Testis (tissue), 2 donors: ENCODE measurements around the gene KCNT2.

Source experiments
- POLR2A ChIP-seq: fragments of 450-650 bp; IDR thresholded peaks from one replicate; pipeline ENCODE4 v1.6.1; 2017; ENCODE audit warnings: antibody characterized with exemption, mild to moderate bottlenecking, moderate library complexity
- TF ChIP-seq, protein P1 (sequence below), 3 experiments: fragments of 450-650 bp in 2 of 3; fragments of 200-600 bp in 1 of 3; sonication (generic) in 1 of 3; IDR thresholded peaks; one replicate each; pipeline ENCODE4 v1.5.1; 2016 to 2019; ENCODE audit warnings: antibody characterized with exemption in 3 of 3, mild to moderate bottlenecking in 2 of 3, moderate library complexity in 1 of 3

DNA sequence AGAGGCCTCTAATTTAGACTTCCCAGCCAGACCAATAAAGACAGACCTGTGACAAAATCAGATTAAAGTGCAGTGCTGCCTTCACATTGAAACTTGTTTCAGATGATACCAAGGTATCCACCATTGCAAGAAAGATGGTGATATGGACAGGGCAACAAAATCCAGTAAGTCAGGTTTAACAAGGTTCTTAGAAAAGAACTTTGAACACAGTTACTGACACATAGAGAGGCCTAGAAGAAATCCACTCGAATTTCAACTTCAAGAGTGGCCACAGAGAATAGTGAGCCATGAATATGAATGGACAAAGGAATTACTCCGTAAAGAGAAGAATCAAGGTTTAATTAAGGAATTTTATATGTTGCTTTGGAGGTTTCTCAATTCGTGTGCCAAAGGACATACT lies 230.4 kb downstream of the KCNT2 start:
- TF ChIP-seq, protein P1, sequence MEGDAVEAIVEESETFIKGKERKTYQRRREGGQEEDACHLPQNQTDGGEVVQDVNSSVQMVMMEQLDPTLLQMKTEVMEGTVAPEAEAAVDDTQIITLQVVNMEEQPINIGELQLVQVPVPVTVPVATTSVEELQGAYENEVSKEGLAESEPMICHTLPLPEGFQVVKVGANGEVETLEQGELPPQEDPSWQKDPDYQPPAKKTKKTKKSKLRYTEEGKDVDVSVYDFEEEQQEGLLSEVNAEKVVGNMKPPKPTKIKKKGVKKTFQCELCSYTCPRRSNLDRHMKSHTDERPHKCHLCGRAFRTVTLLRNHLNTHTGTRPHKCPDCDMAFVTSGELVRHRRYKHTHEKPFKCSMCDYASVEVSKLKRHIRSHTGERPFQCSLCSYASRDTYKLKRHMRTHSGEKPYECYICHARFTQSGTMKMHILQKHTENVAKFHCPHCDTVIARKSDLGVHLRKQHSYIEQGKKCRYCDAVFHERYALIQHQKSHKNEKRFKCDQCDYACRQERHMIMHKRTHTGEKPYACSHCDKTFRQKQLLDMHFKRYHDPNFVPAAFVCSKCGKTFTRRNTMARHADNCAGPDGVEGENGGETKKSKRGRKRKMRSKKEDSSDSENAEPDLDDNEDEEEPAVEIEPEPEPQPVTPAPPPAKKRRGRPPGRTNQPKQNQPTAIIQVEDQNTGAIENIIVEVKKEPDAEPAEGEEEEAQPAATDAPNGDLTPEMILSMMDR (IDR thresholded peaks at IDR 0.05): no peak
- TF ChIP-seq POLR2A: no peak
